WTC11 (cell line): ENCODE measurements around the gene ITGAX. TPM values are rescaled to one million over a fixed set of nuclear protein-coding genes. Genes with fewer than 3 reads are reported as not detected.

ENCODE experiments used
- ATAC-seq: fragments of 200-7000 bp; cut with Tn5 transposase; 2 replicates; pipeline ENCODE4 v1.10.0; 2021; ENCODE audit warnings: mild to moderate bottlenecking, moderate library complexity
- CTCF ChIA-PET: fragments of 300-600 bp; sonication (Branson Sonifier 250); formaldehyde crosslinking; loops from one replicate; lab custom pipeline; 2021; ENCODE audit warnings: antibody characterized with exemption; lab: Charles Lee
- POLR2A ChIA-PET: fragments of 350-600 bp; sonication (Branson Sonifier 250); formaldehyde crosslinking; loops from one replicate; lab custom pipeline; 2021; ENCODE audit warnings: antibody characterized with exemption; lab: Charles Lee
- DNase-seq: peaks from one replicate; pipeline ENCODE4 v3.0.0; 2021; ENCODE audit warnings: low spot score
- H3K27ac Mint-ChIP-seq: 2 replicates; pipeline ENCODE4 v1.8.0; 2021; ENCODE audit warnings: mixed read lengths
- H3K27me3 Mint-ChIP-seq: 2 replicates; pipeline ENCODE4 v1.8.0; 2021; ENCODE audit warnings: low read depth, mild to moderate bottlenecking, moderate library complexity, mixed read lengths
- H3K36me3 Mint-ChIP-seq: 2 replicates; pipeline ENCODE4 v1.8.0; 2021; ENCODE audit warnings: mixed read lengths
- H3K4me1 Mint-ChIP-seq: 2 replicates; pipeline ENCODE4 v1.8.0; 2022; ENCODE audit warnings: mixed read lengths
- H3K4me3 Mint-ChIP-seq: 2 replicates; pipeline ENCODE4 v1.8.0; 2021; ENCODE audit warnings: mild to moderate bottlenecking, moderate library complexity, mixed read lengths
- H3K9me3 Mint-ChIP-seq: 2 replicates; pipeline ENCODE4 v1.8.0; 2021; ENCODE audit warnings: mixed read lengths
- CBFB ChIP-seq: sonication (generic); formaldehyde crosslinking; IDR thresholded peaks from 2 replicates; pipeline ENCODE4 v1.8.1; 2022; ENCODE audit warnings: mild to moderate bottlenecking, low read depth, missing genetic modification reagents
- E2F4 ChIP-seq: sonication (generic); formaldehyde crosslinking; IDR thresholded peaks from 2 replicates; pipeline ENCODE4 v1.8.1; 2022; ENCODE audit warnings: low read depth, mild to moderate bottlenecking, moderate library complexity, missing genetic modification reagents, borderline replicate concordance
- EMX1 ChIP-seq: fragments of 250-450 bp; sonication (Bioruptor Pico); IDR thresholded peaks from 2 replicates; pipeline ENCODE4 v1.8.0; 2021; ENCODE audit warnings: mild to moderate bottlenecking
- HMGXB4 ChIP-seq: sonication (generic); formaldehyde crosslinking; IDR thresholded peaks from 2 replicates; pipeline ENCODE4 v1.8.1; 2023; ENCODE audit warnings: mild to moderate bottlenecking, moderate library complexity, missing genetic modification reagents
- JUN ChIP-seq: sonication (generic); formaldehyde crosslinking; IDR thresholded peaks from 2 replicates; pipeline ENCODE4 v1.8.0; 2023; ENCODE audit warnings: mild to moderate bottlenecking, missing genetic modification reagents
- MLX ChIP-seq: sonication (generic); formaldehyde crosslinking; IDR thresholded peaks from 2 replicates; pipeline ENCODE4 v1.8.1; 2023; ENCODE audit warnings: mild to moderate bottlenecking, missing genetic modification reagents, moderate library complexity
- MXD4 ChIP-seq: fragments of 250-450 bp; sonication (Bioruptor Pico); IDR thresholded peaks from 2 replicates; pipeline ENCODE4 v1.8.0; 2021; ENCODE audit warnings: mild to moderate bottlenecking, moderate library complexity, borderline replicate concordance
- NR2C2 ChIP-seq: sonication (generic); formaldehyde crosslinking; IDR thresholded peaks from 2 replicates; pipeline ENCODE4 v1.8.0; 2022; ENCODE audit warnings: mild to moderate bottlenecking, missing genetic modification reagents
- OVOL2 ChIP-seq: fragments of 250-450 bp; sonication (Bioruptor Pico); IDR thresholded peaks from 2 replicates; pipeline ENCODE4 v1.9.0; 2021; ENCODE audit warnings: mild to moderate bottlenecking, borderline replicate concordance
- PREB ChIP-seq: sonication (generic); formaldehyde crosslinking; IDR thresholded peaks from 2 replicates; pipeline ENCODE4 v1.8.1; 2022; ENCODE audit warnings: mild to moderate bottlenecking, missing genetic modification reagents, moderate library complexity, borderline replicate concordance
- PRRX2 ChIP-seq: fragments of 250-450 bp; sonication (Bioruptor Pico); IDR thresholded peaks from 2 replicates; pipeline ENCODE4 v1.8.0; 2021; ENCODE audit warnings: mild to moderate bottlenecking
- TCF7 ChIP-seq: sonication (generic); formaldehyde crosslinking; IDR thresholded peaks from 2 replicates; pipeline ENCODE4 v1.8.0; 2022; ENCODE audit warnings: mild to moderate bottlenecking, low read depth, missing genetic modification reagents, moderate library complexity
- ZMAT4 ChIP-seq: fragments of 250-450 bp; sonication (Bioruptor Pico); IDR thresholded peaks from 2 replicates; pipeline ENCODE4 v1.9.0; 2021; ENCODE audit warnings: mild to moderate bottlenecking
- ZNF138 ChIP-seq: sonication (generic); formaldehyde crosslinking; conservative IDR thresholded peaks from 2 replicates; pipeline ENCODE4 v1.8.1; 2022; ENCODE audit warnings: mild to moderate bottlenecking, moderate library complexity, missing genetic modification reagents
- ZNF232 ChIP-seq: sonication (generic); formaldehyde crosslinking; IDR thresholded peaks from 2 replicates; pipeline ENCODE4 v1.8.0; 2022; ENCODE audit warnings: mild to moderate bottlenecking, missing genetic modification reagents
- ZNF317 ChIP-seq: sonication (generic); formaldehyde crosslinking; IDR thresholded peaks from 2 replicates; pipeline ENCODE4 v1.8.1; 2023; ENCODE audit warnings: low read depth, mild to moderate bottlenecking, moderate library complexity, missing genetic modification reagents, borderline replicate concordance
- ZNF396 ChIP-seq: fragments of 250-450 bp; sonication (Bioruptor Pico); IDR thresholded peaks from 2 replicates; pipeline ENCODE4 v1.8.0; 2021; ENCODE audit warnings: mild to moderate bottlenecking, moderate library complexity, borderline replicate concordance
- ZNF423 ChIP-seq: fragments of 250-450 bp; sonication (Bioruptor Pico); IDR thresholded peaks from 2 replicates; pipeline ENCODE4 v2.1.2; 2022; ENCODE audit warnings: mild to moderate bottlenecking, moderate library complexity
- ZNF532 ChIP-seq: fragments of 250-450 bp; sonication (Bioruptor Pico); IDR thresholded peaks from 2 replicates; pipeline ENCODE4 v1.9.0; 2021; ENCODE audit warnings: mild to moderate bottlenecking, borderline replicate concordance
- total RNA-seq: library from RNA; stranded (reverse); gene quantifications from 3 replicates; pipeline ENCODE4 v1.2.3, GENCODE V29; 2021

ITGAX gene
- total RNA-seq, 1 experiment from 2014 or later: 0.33 TPM

- POLR2A ChIA-PET: no interaction called here
- ATAC-seq: no peak
- Mint-ChIP-seq H3K9me3 (peaks cover 6% of the 10 kb centered on the region; the same call in 1 of the 2 replicates), H3K4me1 (peaks cover 4% of the 10 kb centered on the region; the same call in 1 of the 2 replicates), H3K4me3 (no peak overlapping the region), H3K36me3 (no peaks in the 10 kb centered on the region), H3K27me3 (peaks cover 7% of the 10 kb centered on the region), H3K27ac (no peak overlapping the region)
- no peak for TF ChIP-seq OVOL2
- TF ChIP-seq ZMAT4 (CRISPR knock-in tag): no peak
- no peak for TF ChIP-seq ZNF423 (CRISPR knock-in tag)
- no peak for TF ChIP-seq ZNF396 (CRISPR knock-in tag)
- no peak for TF ChIP-seq PRRX2 (CRISPR knock-in tag)
- TF ChIP-seq ZNF232: no peak
- no peak for TF ChIP-seq MXD4 (CRISPR knock-in tag)
- TF ChIP-seq HMGXB4 (CRISPR knock-in tag): no peak
- TF ChIP-seq MLX (CRISPR knock-in tag): no peak
- no peak for TF ChIP-seq NR2C2 (CRISPR knock-in tag)
- TF ChIP-seq CBFB (CRISPR knock-in tag): no peak
- TF ChIP-seq EMX1 (CRISPR knock-in tag): no peak
- no peak for TF ChIP-seq JUN (CRISPR knock-in tag)
- no peak for TF ChIP-seq ZNF138 (CRISPR knock-in tag)
- no peak for TF ChIP-seq PREB
- no peak for TF ChIP-seq ZNF317
- no peak for TF ChIP-seq ZNF532
- TF ChIP-seq E2F4: no peak
- TF ChIP-seq TCF7 (CRISPR knock-in tag): no peak
- CTCF ChIA-PET: no interaction called here
- no peak for DNase-seq
These were observed 4.5 kb upstream of the ITGAX start for GRCh38 chr16:31350275-31351005.
